HL-60 (cell line): ENCODE data around the gene VDR.

Experiments
- POLR2AphosphoS5 ChIP-seq: IDR thresholded peaks from 2 replicates; pipeline ENCODE4 v1.6.1; 2012; ENCODE audit warnings: low read depth
- SPI1 ChIP-seq: IDR thresholded peaks from 2 replicates; pipeline ENCODE4 v1.6.1; 2012; ENCODE audit warnings: low read depth, mild to moderate bottlenecking, borderline replicate concordance
- TF ChIP-seq, protein P1 (sequence below): IDR thresholded peaks from one replicate; pipeline ENCODE4 v1.5.1; 2011; ENCODE audit warnings: low read length, control low read depth, inconsistent platforms; ENCODE audit not compliant: insufficient read depth
- TF ChIP-seq, protein P2 (sequence below): IDR thresholded peaks from 2 replicates; pipeline ENCODE4 v1.6.1; 2012; ENCODE audit warnings: low read depth; ENCODE audit not compliant: insufficient replicate concordance

DNA sequence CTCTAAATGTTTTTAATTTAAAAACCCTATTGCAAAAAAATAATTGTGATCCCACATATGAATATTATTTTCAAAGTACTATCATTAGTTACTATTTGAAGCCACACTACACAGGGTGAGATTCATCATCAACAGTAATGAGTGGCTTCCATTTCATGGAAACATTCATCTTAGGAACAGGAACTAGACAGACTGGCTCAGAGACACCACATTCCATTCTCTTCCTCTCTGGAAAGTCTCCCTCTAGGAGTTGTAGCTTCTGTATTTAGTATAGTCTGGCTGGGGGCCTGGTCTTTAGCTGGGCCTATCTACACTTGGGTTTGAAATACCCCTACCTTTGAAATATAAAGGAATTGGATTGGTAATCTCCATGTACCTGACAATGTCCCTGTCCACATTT, 6.2 kb upstream of the VDR start:
- TF ChIP-seq, protein P1, sequence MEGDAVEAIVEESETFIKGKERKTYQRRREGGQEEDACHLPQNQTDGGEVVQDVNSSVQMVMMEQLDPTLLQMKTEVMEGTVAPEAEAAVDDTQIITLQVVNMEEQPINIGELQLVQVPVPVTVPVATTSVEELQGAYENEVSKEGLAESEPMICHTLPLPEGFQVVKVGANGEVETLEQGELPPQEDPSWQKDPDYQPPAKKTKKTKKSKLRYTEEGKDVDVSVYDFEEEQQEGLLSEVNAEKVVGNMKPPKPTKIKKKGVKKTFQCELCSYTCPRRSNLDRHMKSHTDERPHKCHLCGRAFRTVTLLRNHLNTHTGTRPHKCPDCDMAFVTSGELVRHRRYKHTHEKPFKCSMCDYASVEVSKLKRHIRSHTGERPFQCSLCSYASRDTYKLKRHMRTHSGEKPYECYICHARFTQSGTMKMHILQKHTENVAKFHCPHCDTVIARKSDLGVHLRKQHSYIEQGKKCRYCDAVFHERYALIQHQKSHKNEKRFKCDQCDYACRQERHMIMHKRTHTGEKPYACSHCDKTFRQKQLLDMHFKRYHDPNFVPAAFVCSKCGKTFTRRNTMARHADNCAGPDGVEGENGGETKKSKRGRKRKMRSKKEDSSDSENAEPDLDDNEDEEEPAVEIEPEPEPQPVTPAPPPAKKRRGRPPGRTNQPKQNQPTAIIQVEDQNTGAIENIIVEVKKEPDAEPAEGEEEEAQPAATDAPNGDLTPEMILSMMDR, result no peak
- TF ChIP-seq, protein P2, sequence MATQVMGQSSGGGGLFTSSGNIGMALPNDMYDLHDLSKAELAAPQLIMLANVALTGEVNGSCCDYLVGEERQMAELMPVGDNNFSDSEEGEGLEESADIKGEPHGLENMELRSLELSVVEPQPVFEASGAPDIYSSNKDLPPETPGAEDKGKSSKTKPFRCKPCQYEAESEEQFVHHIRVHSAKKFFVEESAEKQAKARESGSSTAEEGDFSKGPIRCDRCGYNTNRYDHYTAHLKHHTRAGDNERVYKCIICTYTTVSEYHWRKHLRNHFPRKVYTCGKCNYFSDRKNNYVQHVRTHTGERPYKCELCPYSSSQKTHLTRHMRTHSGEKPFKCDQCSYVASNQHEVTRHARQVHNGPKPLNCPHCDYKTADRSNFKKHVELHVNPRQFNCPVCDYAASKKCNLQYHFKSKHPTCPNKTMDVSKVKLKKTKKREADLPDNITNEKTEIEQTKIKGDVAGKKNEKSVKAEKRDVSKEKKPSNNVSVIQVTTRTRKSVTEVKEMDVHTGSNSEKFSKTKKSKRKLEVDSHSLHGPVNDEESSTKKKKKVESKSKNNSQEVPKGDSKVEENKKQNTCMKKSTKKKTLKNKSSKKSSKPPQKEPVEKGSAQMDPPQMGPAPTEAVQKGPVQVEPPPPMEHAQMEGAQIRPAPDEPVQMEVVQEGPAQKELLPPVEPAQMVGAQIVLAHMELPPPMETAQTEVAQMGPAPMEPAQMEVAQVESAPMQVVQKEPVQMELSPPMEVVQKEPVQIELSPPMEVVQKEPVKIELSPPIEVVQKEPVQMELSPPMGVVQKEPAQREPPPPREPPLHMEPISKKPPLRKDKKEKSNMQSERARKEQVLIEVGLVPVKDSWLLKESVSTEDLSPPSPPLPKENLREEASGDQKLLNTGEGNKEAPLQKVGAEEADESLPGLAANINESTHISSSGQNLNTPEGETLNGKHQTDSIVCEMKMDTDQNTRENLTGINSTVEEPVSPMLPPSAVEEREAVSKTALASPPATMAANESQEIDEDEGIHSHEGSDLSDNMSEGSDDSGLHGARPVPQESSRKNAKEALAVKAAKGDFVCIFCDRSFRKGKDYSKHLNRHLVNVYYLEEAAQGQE, result no peak
- no peak for TF ChIP-seq POLR2AphosphoS5
- TF ChIP-seq SPI1, result no peak
